Measurements from ENCODE around the gene MIER2.
"Not testable (repeated sequence)": the region's sequence is repeated elsewhere in the genome, so short reads cannot be mapped to it uniquely, and the experiment has no call there.

Gene MIER2, protein sequence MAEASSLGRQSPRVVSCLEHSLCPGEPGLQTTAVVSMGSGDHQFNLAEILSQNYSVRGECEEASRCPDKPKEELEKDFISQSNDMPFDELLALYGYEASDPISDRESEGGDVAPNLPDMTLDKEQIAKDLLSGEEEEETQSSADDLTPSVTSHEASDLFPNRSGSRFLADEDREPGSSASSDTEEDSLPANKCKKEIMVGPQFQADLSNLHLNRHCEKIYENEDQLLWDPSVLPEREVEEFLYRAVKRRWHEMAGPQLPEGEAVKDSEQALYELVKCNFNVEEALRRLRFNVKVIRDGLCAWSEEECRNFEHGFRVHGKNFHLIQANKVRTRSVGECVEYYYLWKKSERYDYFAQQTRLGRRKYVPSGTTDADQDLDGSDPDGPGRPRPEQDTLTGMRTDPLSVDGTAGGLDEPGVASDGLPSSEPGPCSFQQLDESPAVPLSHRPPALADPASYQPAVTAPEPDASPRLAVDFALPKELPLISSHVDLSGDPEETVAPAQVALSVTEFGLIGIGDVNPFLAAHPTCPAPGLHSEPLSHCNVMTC

DNA sequence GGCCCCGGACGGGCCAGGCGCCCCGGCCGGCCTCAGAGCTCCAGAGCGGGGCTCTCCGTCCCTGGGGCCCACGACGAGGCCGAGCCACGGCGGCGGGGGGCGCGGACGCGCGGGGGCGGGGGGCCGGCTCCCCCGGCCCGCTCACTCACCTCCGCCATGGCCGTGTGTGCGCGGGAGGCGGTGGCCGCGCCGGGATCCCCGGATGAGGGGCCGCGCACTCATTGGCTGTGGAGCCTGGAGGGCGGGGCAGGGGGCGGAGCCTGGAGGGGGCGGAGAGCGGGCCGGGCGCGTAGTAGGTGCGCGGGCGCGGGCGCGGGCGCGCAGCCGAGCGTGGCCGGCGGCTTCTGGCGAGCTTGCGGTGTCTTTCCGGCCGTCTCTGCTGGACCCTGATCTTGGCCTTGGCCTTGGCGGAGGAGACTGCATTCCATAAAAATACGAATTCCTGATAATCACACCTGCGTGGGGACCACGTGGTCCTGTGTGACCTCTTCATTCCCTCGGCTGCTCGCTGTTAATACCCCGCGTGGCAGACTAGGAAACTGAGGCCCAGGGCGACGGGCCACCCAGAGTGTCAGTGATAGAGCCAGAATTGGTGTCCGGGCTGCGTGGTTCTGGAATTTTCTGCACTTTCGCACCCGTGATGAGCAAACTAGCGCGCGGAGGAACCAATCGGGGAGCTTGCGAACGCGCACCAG, at the start of gene MIER2:
MIER2 (minus strand) TSS at position 172 of the 695 bp plus-strand sequence; CDS start at position 158, 14 bp downstream.
- H3K36me3 Mint-ChIP-seq: peaks cover 20% of the 10 kb centered on the region
- H3K4me1 Mint-ChIP-seq: peaks cover 57% of the 10 kb centered on the region
- DNase-seq (ENCODE audit: low spot score in 2 of 2) (peak; percentile 99 to 100), ATAC-seq (peak; percentile 94)
- H3K4me3 Mint-ChIP-seq: peak within 1 kb of the TSS; percentile 76
- H3K27ac Mint-ChIP-seq: peak within 1 kb of the TSS; percentile 86
- H3K9me3 Mint-ChIP-seq: no peaks in the 10 kb centered on the region

DNA sequence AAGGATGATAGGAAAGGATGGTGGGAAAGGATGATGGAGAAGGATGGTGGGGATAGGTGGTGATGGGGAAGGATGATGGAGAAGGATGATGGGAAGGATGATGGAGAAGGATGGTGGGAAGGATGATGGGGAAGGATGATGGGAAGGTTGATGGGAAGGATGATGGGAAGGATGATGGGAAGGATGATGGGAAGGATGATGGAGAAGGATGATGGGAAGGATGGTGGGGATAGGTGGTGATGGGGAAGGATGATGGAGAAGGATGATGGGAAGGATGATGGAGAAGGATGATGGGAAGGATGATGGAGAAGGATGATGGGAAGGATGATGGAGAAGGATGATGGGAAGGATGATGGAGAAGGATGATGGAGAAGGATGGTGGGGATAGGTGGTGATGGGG, 49.0 kb upstream of the MIER2 start:
- ATAC-seq; DNase-seq (ENCODE audit: low spot score in 2 of 2): not testable (repeated sequence)
- peak overlapping the region; percentile 31 for H3K4me3 Mint-ChIP-seq
- peaks cover 12% of the 10 kb centered on the region for H3K9me3 Mint-ChIP-seq
- peak overlapping the region; percentile 96 for H3K27ac Mint-ChIP-seq
- H3K4me1 Mint-ChIP-seq: peaks cover 17% of the 10 kb centered on the region
- peaks cover 27% of the 10 kb centered on the region for H3K36me3 Mint-ChIP-seq

DNA sequence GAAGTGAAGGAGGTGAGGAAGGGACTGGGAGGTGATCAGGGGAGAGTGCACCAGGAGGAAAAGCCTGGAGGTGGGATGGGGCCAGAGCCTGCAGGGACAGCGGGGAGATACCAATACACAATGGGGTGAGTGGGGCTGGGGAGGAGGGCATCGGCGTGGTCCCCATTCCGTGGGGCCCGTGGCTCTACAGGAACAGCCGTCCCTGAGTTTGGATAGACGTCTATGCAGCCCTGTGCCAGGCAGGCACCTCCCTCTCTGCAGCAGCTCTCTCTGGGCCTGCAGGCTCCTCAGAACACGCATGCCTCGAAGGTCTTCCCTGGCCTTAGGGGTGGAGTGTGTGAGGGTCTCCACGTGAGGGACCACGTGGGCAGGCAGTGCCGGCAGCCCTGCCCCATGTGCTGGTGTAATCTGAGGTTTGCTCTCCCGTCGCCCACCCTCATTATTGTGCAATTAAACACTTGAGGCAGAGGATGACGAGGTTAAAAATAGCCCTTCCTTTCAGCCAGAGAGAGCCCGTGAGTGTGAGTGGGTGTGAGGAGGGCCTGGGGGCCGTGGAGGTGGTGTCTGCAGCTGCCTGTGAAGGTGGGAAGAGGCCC, 47.9 kb upstream of the MIER2 start:
- H3K9me3 Mint-ChIP-seq: peaks cover 12% of the 10 kb centered on the region
- peaks cover 17% of the 10 kb centered on the region for H3K4me1 Mint-ChIP-seq
- ATAC-seq (no peak), DNase-seq (ENCODE audit: low spot score in 2 of 2) (no peak)
- peaks cover 27% of the 10 kb centered on the region for H3K36me3 Mint-ChIP-seq
- H3K4me3 Mint-ChIP-seq: peak overlapping the region; percentile 31
- H3K27ac Mint-ChIP-seq: peak overlapping the region; percentile 96

DNA sequence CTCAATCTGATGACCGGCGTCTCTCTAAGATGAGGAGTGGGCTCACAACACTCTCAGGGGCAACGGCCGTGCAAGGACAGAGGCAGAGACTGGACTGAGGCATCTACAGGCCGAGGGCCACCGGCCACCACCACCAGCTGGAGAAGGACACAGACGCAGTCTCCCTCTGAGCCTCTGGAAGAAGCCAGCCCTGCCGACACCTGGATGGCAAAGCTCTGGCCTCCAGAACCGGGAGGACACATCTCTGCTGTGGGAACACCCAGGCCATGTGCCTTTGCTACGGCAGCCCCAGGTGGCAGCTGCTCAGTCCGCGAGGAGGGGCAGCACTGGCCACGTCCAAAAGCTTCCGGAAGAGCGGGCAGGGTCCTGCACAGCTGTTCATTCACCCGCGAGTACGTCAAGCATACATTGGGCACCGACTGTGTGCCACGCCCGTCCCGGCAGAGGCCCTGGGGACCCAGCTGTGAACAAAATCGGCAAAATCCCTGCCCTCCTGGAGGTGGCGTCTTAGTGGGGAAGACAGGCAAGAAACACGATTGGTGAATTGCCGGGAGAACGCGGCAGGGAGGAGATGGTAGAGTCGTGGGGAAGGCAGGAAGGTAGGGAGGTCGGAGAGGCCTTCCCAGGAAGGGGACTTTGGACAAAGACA, 47.3 kb upstream of the MIER2 start:
- Mint-ChIP-seq H3K4me3 (no peak overlapping the region), H3K27ac (no peak overlapping the region)
- ATAC-seq: no peak

DNA sequence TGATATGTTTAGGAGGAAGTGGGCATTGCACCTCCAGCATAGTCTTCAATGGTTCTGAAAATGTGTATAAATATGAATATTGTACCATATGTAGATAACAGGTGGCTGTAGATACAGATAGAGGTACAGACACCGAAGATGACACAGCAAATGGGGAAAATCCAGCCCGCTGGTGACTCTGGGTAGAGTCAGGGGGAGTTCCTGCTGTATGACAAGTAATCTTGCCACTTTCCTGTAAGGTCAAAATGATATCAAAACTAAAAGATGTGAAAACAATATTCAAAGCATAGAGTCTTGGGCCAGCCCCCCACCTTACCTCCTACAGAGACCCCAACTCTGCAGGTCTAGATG, 46.6 kb upstream of the MIER2 start:
- peaks cover 17% of the 10 kb centered on the region for H3K4me1 Mint-ChIP-seq
- no peak overlapping the region for H3K4me3 Mint-ChIP-seq
- H3K27ac Mint-ChIP-seq: no peak overlapping the region
- DNase-seq (ENCODE audit: low spot score in 2 of 2) (no peak), ATAC-seq (no peak)
- H3K9me3 Mint-ChIP-seq: peaks cover 12% of the 10 kb centered on the region
- H3K36me3 Mint-ChIP-seq: peaks cover 27% of the 10 kb centered on the region

More for the DNA sequence above, 47.3 kb upstream of the MIER2 start:
- peaks cover 17% of the 10 kb centered on the region for H3K4me1 Mint-ChIP-seq
- peaks cover 12% of the 10 kb centered on the region for H3K9me3 Mint-ChIP-seq
- DNase-seq (ENCODE audit: low spot score in 2 of 2): no peak
- H3K36me3 Mint-ChIP-seq: peaks cover 27% of the 10 kb centered on the region

DNA sequence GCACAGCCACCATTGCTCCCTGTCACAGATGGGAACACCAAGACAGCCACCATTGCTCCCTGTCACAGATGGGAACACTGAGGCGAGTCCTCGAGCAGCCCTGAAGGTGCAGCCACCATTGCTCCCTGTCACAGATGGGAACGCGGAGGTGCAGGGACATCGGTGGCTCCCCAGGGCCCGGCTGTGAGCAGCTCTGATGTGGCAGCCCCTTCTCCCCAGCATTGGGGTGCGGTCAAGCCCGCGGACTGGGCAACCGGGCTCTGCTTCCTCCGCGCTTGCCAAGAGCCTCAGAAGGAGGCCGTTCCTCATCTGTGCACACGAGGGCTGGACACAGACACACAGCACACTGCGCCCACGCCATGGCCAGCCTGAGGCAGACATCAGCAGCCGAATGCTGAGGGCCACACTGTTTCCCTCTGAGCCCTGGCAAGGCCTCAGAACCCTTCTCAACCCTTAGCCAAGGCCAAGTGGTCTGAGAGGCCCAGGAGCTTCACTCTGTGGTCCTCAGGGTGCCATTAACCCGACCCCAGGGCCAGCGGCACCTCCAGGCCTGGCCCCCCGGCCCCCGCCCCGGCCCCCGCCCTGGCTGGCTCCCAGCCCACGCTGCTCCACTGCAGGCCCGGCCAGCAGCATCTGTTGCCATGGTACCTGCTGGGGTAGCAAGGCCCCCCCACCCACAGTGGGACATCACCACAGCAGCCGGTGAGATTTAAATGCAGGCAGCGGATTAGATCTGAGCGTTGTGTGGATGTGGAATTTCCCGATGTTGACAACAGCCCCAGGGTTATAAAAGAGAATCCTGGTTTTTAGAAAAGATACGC, 46.0 kb upstream of the MIER2 start:
- no peak overlapping the region for H3K4me3 Mint-ChIP-seq
- peaks cover 22% of the 10 kb centered on the region for H3K36me3 Mint-ChIP-seq
- DNase-seq (ENCODE audit: low spot score in 2 of 2) (no peak), ATAC-seq (no peak)
- H3K27ac Mint-ChIP-seq: no peak overlapping the region
- peaks cover 9% of the 10 kb centered on the region for H3K9me3 Mint-ChIP-seq
- peaks cover 17% of the 10 kb centered on the region for H3K4me1 Mint-ChIP-seq

DNA sequence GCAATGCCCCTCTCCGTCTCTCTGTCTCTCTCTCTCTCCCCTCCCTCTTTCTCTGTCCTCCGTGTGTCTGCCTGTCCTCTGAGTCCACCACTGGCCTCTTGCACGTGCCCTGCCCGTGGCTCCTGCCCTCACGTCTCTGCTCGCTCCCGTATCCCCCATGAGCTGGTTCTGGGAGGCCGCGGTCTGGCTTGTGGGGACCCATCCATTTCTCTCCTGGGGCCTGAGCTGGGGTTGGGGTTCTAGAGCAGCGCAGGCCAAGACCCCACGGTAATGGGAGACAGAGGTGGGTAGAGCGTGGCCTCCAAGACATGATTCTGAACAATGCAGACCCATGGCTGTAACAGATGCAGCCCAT, 45.3 kb upstream of the MIER2 start:
- DNase-seq (ENCODE audit: low spot score in 2 of 2) (no peak), ATAC-seq (no peak)
- Mint-ChIP-seq H3K4me3 (no peak overlapping the region), H3K36me3 (peaks cover 15% of the 10 kb centered on the region), H3K27ac (no peak overlapping the region), H3K4me1 (peaks cover 17% of the 10 kb centered on the region), H3K9me3 (peaks cover 6% of the 10 kb centered on the region)

DNA sequence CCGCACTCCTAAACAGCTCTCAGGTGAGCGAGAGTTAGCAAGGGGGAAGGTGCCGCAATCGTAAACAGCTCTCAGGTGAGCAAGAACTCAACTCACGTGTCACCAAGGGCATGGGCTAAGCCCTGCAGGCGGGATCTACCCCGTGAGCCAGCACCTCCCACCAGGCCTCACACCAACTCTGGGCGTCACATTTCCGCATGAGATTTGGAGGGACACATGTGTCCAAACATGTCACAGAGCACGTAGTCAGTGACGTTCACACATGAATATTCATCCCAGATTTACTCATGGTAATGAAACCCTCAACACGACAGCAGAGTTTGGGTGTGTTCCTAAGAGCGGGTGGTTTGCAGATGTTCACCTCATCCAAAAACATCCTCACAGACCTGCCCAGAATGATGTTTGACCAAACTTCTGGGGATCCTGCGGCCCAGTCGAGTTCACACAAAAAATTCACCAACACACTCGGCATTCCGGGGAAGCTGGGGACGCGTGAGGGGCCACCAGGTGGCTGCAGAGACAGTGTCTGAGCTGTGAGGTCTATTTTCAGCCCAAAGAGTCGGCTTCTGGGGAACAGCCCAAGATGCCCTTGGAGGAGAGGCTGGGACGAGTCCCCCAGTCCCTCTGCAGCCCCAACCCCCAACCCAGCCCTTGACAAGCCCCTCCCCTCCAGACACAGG, 44.8 kb upstream of the MIER2 start:
- H3K27ac Mint-ChIP-seq: no peak overlapping the region
- no peak overlapping the region for H3K4me3 Mint-ChIP-seq
- peaks cover 11% of the 10 kb centered on the region for H3K36me3 Mint-ChIP-seq
- peaks cover 17% of the 10 kb centered on the region for H3K4me1 Mint-ChIP-seq
- peaks cover 6% of the 10 kb centered on the region for H3K9me3 Mint-ChIP-seq
- DNase-seq (ENCODE audit: low spot score in 2 of 2): no peak
- ATAC-seq: no peak

DNA sequence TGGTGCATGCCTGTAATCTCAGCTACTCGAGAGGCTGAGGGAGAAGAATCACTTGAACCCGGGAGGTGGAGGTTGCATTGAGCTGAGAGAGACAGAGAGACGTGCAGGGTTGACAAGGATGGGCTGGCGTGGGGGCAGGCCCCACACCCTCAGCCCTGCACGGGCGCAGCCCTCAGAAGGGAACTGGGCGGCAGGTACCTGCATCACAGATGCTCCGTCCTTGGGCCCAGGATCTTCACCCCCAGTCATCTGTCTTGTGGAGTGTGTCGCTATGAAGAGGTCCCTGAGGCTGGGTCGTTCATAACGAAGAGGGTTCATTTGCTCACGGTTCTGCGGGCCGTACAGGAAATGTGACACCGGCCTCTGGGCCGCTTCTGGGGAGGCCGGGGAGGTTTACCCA, 44.1 kb upstream of the MIER2 start:
- Mint-ChIP-seq H3K4me3 (no peak overlapping the region), H3K36me3 (peaks cover 11% of the 10 kb centered on the region), H3K4me1 (peaks cover 19% of the 10 kb centered on the region), H3K9me3 (peaks cover 6% of the 10 kb centered on the region), H3K27ac (no peak overlapping the region)
- DNase-seq (ENCODE audit: low spot score in 2 of 2) (no peak), ATAC-seq (no peak)

DNA sequence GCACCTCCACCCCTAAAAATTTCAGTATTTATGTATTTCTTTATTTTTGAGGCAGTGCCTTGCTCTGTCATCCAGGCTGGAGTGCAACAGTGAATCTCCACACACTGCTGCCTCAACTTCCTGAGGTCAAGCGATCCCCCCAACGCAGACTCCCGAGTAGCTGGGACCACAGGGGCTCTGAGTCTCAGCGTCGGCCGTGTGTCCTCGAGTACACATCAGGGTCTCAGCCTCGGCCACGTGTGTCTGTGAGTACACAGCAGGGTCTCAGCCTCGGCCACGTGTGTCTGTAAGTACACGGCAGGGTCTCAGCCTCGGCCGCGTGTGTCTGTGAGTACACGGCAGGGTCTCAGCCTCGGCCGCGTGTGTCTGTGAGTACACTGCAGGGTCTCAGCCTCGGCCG, 43.2 kb upstream of the MIER2 start:
- ATAC-seq (no peak), DNase-seq (ENCODE audit: low spot score in 2 of 2) (no peak)
- Mint-ChIP-seq H3K4me1 (peaks cover 18% of the 10 kb centered on the region), H3K36me3 (peaks cover 1% of the 10 kb centered on the region), H3K4me3 (no peak overlapping the region), H3K27ac (no peak overlapping the region), H3K9me3 (peaks cover under 1% of the 10 kb centered on the region)

DNA sequence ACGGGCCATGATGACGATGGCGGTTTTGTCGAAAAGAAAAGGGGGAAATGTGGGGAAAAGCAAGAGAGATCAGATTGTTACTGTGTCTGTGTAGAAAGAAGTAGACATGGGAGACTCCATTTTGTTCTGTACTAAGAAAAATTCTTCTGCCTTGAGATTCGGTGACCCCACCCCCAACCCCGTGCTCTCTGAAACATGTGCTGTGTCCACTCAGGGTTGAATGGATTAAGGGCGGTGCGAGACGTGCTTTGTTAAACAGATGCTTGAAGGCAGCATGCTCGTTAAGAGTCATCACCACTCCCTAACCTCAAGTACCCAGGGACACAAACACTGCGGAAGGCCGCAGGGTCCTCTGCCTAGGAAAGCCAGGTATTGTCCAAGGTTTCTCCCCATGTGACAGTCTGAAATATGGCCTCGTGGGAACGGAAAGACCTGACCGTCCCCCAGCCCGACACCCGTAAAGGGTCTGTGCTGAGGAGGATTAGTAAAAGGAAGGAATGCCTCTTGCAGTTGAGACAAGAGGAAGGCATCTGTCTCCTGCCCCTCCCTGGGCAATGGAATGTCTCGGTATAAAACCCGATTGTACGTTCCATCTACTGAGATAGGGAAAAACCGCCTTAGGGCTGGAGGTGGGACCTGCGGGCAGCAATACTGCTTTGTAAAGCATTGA, 42.2 kb upstream of the MIER2 start:
- H3K36me3 Mint-ChIP-seq; H3K9me3 Mint-ChIP-seq; H3K27ac Mint-ChIP-seq; ATAC-seq; H3K4me3 Mint-ChIP-seq; DNase-seq (ENCODE audit: low spot score in 2 of 2): not testable (repeated sequence)
- H3K4me1 Mint-ChIP-seq: peaks cover 18% of the 10 kb centered on the region

DNA sequence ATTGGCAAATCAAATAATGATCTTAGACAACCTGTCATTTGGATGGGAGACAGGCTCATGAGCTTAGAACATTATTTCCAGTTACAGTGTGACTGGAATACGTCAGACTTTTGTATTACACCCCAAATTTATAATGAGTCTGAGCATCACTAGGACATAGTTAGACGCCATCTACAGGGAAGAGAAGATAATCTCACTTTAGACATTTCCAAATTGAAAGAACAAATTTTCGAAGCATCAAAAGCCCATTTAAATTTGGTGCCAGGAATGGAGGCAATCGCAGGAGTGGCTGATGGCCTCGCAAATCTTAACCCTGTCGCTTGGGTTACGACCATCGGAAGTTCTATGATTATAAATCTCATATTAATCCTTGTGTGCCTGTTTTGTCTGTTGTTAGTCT, 41.6 kb upstream of the MIER2 start:
- ATAC-seq: not testable (repeated sequence)

DNA sequence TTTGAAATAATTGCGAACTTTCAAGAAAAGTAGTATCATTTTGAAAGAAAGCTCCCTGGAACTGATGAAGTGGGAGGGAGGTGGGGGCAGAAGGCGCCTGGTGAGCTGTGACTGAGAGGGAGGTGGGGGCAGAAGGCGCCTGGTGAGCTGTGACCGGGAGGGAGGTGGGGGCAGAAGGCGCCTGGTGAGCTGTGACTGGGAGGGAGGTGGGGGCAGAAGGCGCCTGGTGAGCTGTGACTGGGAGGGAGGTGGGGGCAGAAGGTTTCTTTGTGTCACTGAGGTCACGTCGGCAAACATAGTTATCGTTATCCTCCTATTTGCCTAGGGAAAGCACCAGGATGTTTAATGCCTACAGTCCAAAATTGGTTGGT, 40.2 kb upstream of the MIER2 start:
- Mint-ChIP-seq H3K4me1 (peaks cover 25% of the 10 kb centered on the region), H3K4me3 (no peak overlapping the region), H3K27ac (no peak overlapping the region), H3K36me3 (no peaks in the 10 kb centered on the region), H3K9me3 (peaks cover 3% of the 10 kb centered on the region)
- DNase-seq (ENCODE audit: low spot score in 2 of 2): no peak
- no peak for ATAC-seq

More for the DNA sequence above, 41.6 kb upstream of the MIER2 start:
- not testable (repeated sequence) for H3K27ac Mint-ChIP-seq; H3K4me3 Mint-ChIP-seq; DNase-seq (ENCODE audit: low spot score in 2 of 2); H3K9me3 Mint-ChIP-seq; H3K36me3 Mint-ChIP-seq
- H3K4me1 Mint-ChIP-seq: peaks cover 20% of the 10 kb centered on the region
